K562 (cell line): ENCODE data around the gene RABIF. TPM values are rescaled to one million over a fixed set of nuclear protein-coding genes. Genes with fewer than 3 reads are reported as not detected.

Experiments
- C11orf30 ChIP-seq: fragments of 450-650 bp; IDR thresholded peaks from 2 replicates; pipeline ENCODE4 v1.6.1; 2016; ENCODE audit warnings: low read depth, mild to moderate bottlenecking
- CAMTA2 ChIP-seq: fragments of 250-450 bp; sonication (Bioruptor Pico); conservative IDR thresholded peaks from 2 replicates; pipeline ENCODE4 v1.5.1; 2022
- CBX3 ChIP-seq, 2 experiments: IDR thresholded peaks; 1 replicate in 1 of 2; 2 replicates in 1 of 2; pipeline ENCODE4 v1.6.1; 2012; ENCODE audit warnings: inconsistent platforms in 2 of 2, low read length in 2 of 2, borderline replicate concordance in 1 of 2, control low read depth in 1 of 2
- CREB5 ChIP-seq: fragments of 250-450 bp; sonication (Bioruptor Pico); IDR thresholded peaks from 2 replicates; pipeline ENCODE4 v1.5.0; 2020; ENCODE audit warnings: mild to moderate bottlenecking
- FOSL1 ChIP-seq: fragments of 200-800 bp; sonication (Bioruptor generic); conservative IDR thresholded peaks from 2 replicates; pipeline ENCODE4 v1.6.1; 2016; ENCODE audit warnings: missing genetic modification characterization, missing compliant biosample characterization
- HNRNPUL1 ChIP-seq: fragments of 200-400 bp; formaldehyde crosslinking; IDR thresholded peaks from 2 replicates; pipeline ENCODE4 v1.6.1; 2017; ENCODE audit warnings: low read length
- ILF3 ChIP-seq: fragments of 450-650 bp; IDR thresholded peaks from 2 replicates; pipeline ENCODE4 v1.6.1; 2018; ENCODE audit warnings: antibody characterized with exemption, mild to moderate bottlenecking, moderate library complexity, borderline replicate concordance
- MEF2A ChIP-seq: IDR thresholded peaks from 2 replicates; pipeline ENCODE4 v1.6.1; 2011; ENCODE audit warnings: low read depth, mild to moderate bottlenecking, low read length, moderate library complexity; ENCODE audit not compliant: control insufficient read depth
- MTA3 ChIP-seq: fragments of 450-650 bp; formaldehyde crosslinking; IDR thresholded peaks from 2 replicates; pipeline ENCODE4 v1.6.1; 2017; ENCODE audit warnings: mild to moderate bottlenecking, borderline replicate concordance
- NR1H2 ChIP-seq: sonication (generic); formaldehyde crosslinking; IDR thresholded peaks from 2 replicates; pipeline ENCODE4 v1.4.0; 2020; ENCODE audit warnings: mild to moderate bottlenecking, missing genetic modification reagents
- PURB ChIP-seq: sonication (generic); formaldehyde crosslinking; IDR thresholded peaks from 2 replicates; pipeline ENCODE4 v1.9.0; 2021; ENCODE audit warnings: low read depth, mild to moderate bottlenecking, missing genetic modification reagents
- RREB1 ChIP-seq: fragments of 250-450 bp; sonication (Bioruptor Pico); IDR thresholded peaks from 2 replicates; pipeline ENCODE4 v1.4.0; 2020
- SAFB2 ChIP-seq: fragments of 200-400 bp; formaldehyde crosslinking; IDR thresholded peaks from 2 replicates; pipeline ENCODE4 v1.6.1; 2018; ENCODE audit warnings: borderline replicate concordance, low read length, low read depth, moderate library complexity; ENCODE audit not compliant: severe bottlenecking
- STAG1 ChIP-seq: sonication (generic); formaldehyde crosslinking; IDR thresholded peaks from 2 replicates; pipeline ENCODE4 v1.5.0; 2020; ENCODE audit warnings: missing genetic modification reagents, borderline replicate concordance
- TCFL5 ChIP-seq: fragments of 250-450 bp; sonication (Bioruptor Pico); conservative IDR thresholded peaks from 2 replicates; pipeline ENCODE4 v1.6.1; 2021; ENCODE audit warnings: mild to moderate bottlenecking, moderate library complexity, matching md5 sums
- TEAD2 ChIP-seq: fragments of 450-650 bp; IDR thresholded peaks from 2 replicates; pipeline ENCODE4 v1.6.1; 2016; ENCODE audit warnings: missing genetic modification characterization, control low read depth, missing compliant biosample characterization
- ZBTB26 ChIP-seq: fragments of 450-650 bp; formaldehyde crosslinking; IDR thresholded peaks from 2 replicates; pipeline ENCODE4 v1.4.0; 2022; ENCODE audit warnings: missing genetic modification characterization
- ZNF165 ChIP-seq: fragments of 250-450 bp; sonication (Bioruptor Pico); IDR thresholded peaks from 2 replicates; pipeline ENCODE4 v1.4.0; 2020; ENCODE audit warnings: borderline replicate concordance
- ZNF174 ChIP-seq: fragments of 250-450 bp; sonication (Bioruptor Pico); IDR thresholded peaks from 2 replicates; pipeline ENCODE4 v1.4.0; 2020; ENCODE audit warnings: mild to moderate bottlenecking
- ZNF778 ChIP-seq: fragments of 450-650 bp; formaldehyde crosslinking; IDR thresholded peaks from 2 replicates; pipeline ENCODE4 v1.4.0; 2020; ENCODE audit warnings: mild to moderate bottlenecking, moderate library complexity
- polyA plus RNA-seq, 8 experiments: library from polyadenylated mRNA; depleted of rRNA in 4 of 8; stranded (reverse) in 5 of 8; unstranded in 3 of 8; fragments of >200 nt; fragmentation: Nextera tagmentation in 2 of 8; fragmentation: Illumina TruSeq in 1 of 8; extraction: Ambion mirVana in 2 of 8; extraction: Trizol in 1 of 8; gene quantifications; 2 replicates each; pipeline versions ENCODE4 v1.2.1 to v1.2.3, GENCODE V29; 2011 to 2014; ENCODE audit warnings: inconsistent platforms in 1 of 8, missing spikeins in 1 of 8
- total RNA-seq, 7 experiments: library from RNA; depleted of rRNA in 6 of 7; stranded (reverse); fragments of >200 nt in 6 of 7; fragmentation: Illumina TruSeq in 2 of 7; extraction: Trizol in 2 of 7; gene quantifications; 2 replicates each; pipeline versions ENCODE4 v1.2.1 to v1.2.3, GENCODE V29; 2011 to 2021; ENCODE audit warnings: low replicate concordance in 1 of 7

Gene RABIF
- total and polyA plus RNA-seq, 9 of the 15 experiments (the other 6 are each of a cell fraction or from before 2014, with no cell fraction given): 7.4 to 20.1 (median 11.0) TPM

- TF ChIP-seq C11orf30 (peak; percentile 98), PURB (CRISPR knock-in tag) (no peak), MTA3 (peak; percentile 95), ZNF174 (CRISPR knock-in tag) (no peak), CAMTA2 (CRISPR knock-in tag) (no peak), RREB1 (0 out of 2 replicates have a peak, but pooled peaks have one; percentile 92), ILF3 (peak; percentile 90; the same call in 1 of the 2 replicates), FOSL1 (tag) (peak; percentile 64), CREB5 (no peak), HNRNPUL1 (no peak), ZNF165 (CRISPR knock-in tag) (no peak), MEF2A (peak; percentile 51), SAFB2 (no peak), STAG1 (no peak), TEAD2 (tag) (no peak), NR1H2 (CRISPR knock-in tag) (no peak; the same call in 1 of the 2 replicates), TCFL5 (CRISPR knock-in tag) (no peak), CBX3 (IDR thresholded peaks at IDR 0.05; ENCODE audit: borderline replicate concordance in 1 of 2, low read length in 2 of 2) (no peak), ZBTB26 (CRISPR knock-in tag) (no peak), ZNF778 (CRISPR knock-in tag) (no peak)
Observed at GRCh38 chr1:202926581-202927491, 37.9 kb upstream of the RABIF start, which contains the start of gene KLHL12 (continued).
